ENCODE results near the gene NHERF1. TPM values are rescaled to one million over a fixed set of nuclear protein-coding genes. Genes with fewer than 3 reads are reported as not detected.

NHERF1 gene
- total RNA-seq, 2 experiments from 2014 or later, result 73.2 to 116 TPM

GRCh38 chr17:74815550-74816370 is 67.3 kb downstream of the NHERF1 start:
- ChIA-PET CTCF (ENCODE audit: unreplicated experiment) (no interaction called here), POLR2A (interaction anchor here (0.5 to 1.2 kb wide), 2 partner anchors 14 to 1282 kb away, joined by 3 to 4 read pairs; no protein-coding TSS in a partner anchor)
- peak; percentile 47 for DNase-seq (ENCODE audit: low spot score)
- Histone ChIP-seq H4K20me1 (ENCODE audit: insufficient read depth, low read length) (no peaks in the 10 kb centered on the region), H3K9me2 (ENCODE audit: insufficient read depth, low read length) (no peaks in the 10 kb centered on the region), H3K27ac (ENCODE audit: low read depth, low read length, poor library complexity, severe bottlenecking) (no peak overlapping the region), H3K9me3 (ENCODE audit: low read length) (no peaks in the 10 kb centered on the region), H3K4me3 (ENCODE audit: low read depth, low read length, poor library complexity, severe bottlenecking) (no peak overlapping the region), H2AFZ (ENCODE audit: low read length) (no peak overlapping the region), H3K36me3 (ENCODE audit: insufficient read depth, low read length) (no peaks in the 10 kb centered on the region), H3K79me2 (ENCODE audit: insufficient read depth, low read depth, low read length) (no peaks in the 10 kb centered on the region), H3K4me1 (ENCODE audit: insufficient read depth, low read length, poor library complexity, severe bottlenecking) (peaks cover 8% of the 10 kb centered on the region), H3K4me2 (ENCODE audit: low read length) (no peak overlapping the region)
- TF ChIP-seq, protein P1, sequence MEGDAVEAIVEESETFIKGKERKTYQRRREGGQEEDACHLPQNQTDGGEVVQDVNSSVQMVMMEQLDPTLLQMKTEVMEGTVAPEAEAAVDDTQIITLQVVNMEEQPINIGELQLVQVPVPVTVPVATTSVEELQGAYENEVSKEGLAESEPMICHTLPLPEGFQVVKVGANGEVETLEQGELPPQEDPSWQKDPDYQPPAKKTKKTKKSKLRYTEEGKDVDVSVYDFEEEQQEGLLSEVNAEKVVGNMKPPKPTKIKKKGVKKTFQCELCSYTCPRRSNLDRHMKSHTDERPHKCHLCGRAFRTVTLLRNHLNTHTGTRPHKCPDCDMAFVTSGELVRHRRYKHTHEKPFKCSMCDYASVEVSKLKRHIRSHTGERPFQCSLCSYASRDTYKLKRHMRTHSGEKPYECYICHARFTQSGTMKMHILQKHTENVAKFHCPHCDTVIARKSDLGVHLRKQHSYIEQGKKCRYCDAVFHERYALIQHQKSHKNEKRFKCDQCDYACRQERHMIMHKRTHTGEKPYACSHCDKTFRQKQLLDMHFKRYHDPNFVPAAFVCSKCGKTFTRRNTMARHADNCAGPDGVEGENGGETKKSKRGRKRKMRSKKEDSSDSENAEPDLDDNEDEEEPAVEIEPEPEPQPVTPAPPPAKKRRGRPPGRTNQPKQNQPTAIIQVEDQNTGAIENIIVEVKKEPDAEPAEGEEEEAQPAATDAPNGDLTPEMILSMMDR (conservative IDR thresholded peaks at IDR 0.05; ENCODE audit: low read length), result peak; percentile 76
- no peak for TF ChIP-seq EZH2phosphoT487 (IDR thresholded peaks at IDR 0.05; ENCODE audit: borderline replicate concordance, low read depth, low read length)
- no TSS peak for BruUV-seq (replicated peaks)
- intact Hi-C loops (cut with micrococcal nuclease; ENCODE audit: unreplicated experiment), result no loop called here

DNA sequence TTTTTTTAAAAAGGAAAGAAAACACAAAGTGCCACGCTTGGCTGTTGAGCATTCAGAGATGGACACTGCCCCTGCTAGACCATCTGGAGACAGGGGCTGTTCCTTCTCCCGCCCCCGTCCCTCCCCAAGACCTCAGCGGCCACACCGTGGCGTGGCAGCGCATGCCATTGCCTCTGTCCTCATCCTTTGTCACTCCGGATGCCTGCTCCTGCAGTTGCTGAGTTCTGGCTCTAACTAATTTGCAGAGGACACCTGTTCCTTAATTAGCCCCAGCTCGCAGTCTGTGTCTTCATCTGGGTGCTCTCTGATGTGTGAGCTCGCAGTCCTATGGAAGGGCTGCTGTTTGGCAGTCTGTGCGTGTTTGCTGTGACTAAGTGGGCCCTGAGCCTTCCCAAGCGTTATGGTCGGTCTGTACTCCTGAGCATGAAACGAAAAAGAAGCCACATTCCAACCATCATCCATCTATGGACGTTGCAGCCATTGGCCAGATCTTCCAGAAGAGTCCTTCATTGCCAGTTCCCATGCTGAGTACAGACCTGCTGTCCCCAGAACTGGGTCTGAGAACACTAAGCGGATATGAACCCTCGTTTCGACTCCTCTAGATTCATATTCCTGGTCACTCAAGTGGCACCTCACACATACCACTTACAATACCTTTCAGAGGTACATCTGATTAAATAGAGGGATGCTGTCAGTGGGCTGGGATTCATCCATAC is 68.6 kb downstream of the NHERF1 start:
- no peaks in the 10 kb centered on the region for H4K20me1 ChIP-seq (ENCODE audit: insufficient read depth, low read length)
- no peaks in the 10 kb centered on the region for H3K79me2 ChIP-seq (ENCODE audit: insufficient read depth, low read depth, low read length)
- intact Hi-C loops (cut with micrococcal nuclease; ENCODE audit: unreplicated experiment), result no loop called here
- no peaks in the 10 kb centered on the region for H3K36me3 ChIP-seq (ENCODE audit: insufficient read depth, low read length)
- ChIA-PET CTCF (ENCODE audit: unreplicated experiment) (interaction anchor here (1.1 kb wide), 1 partner anchor 15 kb away, joined by 9 read pairs; no protein-coding TSS in a partner anchor), POLR2A (no interaction called here)
- H3K27ac ChIP-seq (ENCODE audit: low read depth, low read length, poor library complexity, severe bottlenecking), result no peak overlapping the region
- no peak overlapping the region for H3K4me3 ChIP-seq (ENCODE audit: low read depth, low read length, poor library complexity, severe bottlenecking)
- no peak overlapping the region for H2AFZ ChIP-seq (ENCODE audit: low read length)
- no peak for DNase-seq (ENCODE audit: low spot score)
- BruUV-seq (replicated peaks), result no TSS peak
- H3K4me2 ChIP-seq (ENCODE audit: low read length), result no peak overlapping the region
- no peaks in the 10 kb centered on the region for H3K9me2 ChIP-seq (ENCODE audit: insufficient read depth, low read length)
- H3K4me1 ChIP-seq (ENCODE audit: insufficient read depth, low read length, poor library complexity, severe bottlenecking), result peaks cover 8% of the 10 kb centered on the region
- no peaks in the 10 kb centered on the region for H3K9me3 ChIP-seq (ENCODE audit: low read length)
- TF ChIP-seq EZH2phosphoT487 (IDR thresholded peaks at IDR 0.05; ENCODE audit: borderline replicate concordance, low read depth, low read length), result no peak
- TF ChIP-seq, protein P1 (conservative IDR thresholded peaks at IDR 0.05; ENCODE audit: low read length), result no peak

Data from OCI-LY7 (cell line).